Activated gamma-delta T cell (primary cell): ENCODE results near the gene EGFR.
"Not testable (repeated sequence)": the region's sequence is repeated elsewhere in the genome, so short reads cannot be mapped to it uniquely, and the experiment has no call there.

Source experiments
- DNase-seq: peaks from one replicate; lab custom pipeline; 2025; lab: John Stamatoyannopoulos, UW

EGFR gene

GRCh38 chr7:55147101-55147500, 128.3 kb downstream of the EGFR start:
- no peak for DNase-seq

- DNase-seq: no peak
Measured at GRCh38 chr7:55147736-55148135, 128.9 kb downstream of the EGFR start.

GRCh38 chr7:55148571-55148970, 129.8 kb downstream of the EGFR start:
- no peak for DNase-seq

- no peak for DNase-seq
Measured at GRCh38 chr7:55149001-55149400, 130.2 kb downstream of the EGFR start.

GRCh38 chr7:55150166-55150565, 131.3 kb downstream of the EGFR start:
- no peak for DNase-seq

- DNase-seq: no peak
Measured at GRCh38 chr7:55150709-55151451, 132.1 kb downstream of the EGFR start.

- no peak for DNase-seq
Measured at GRCh38 chr7:55152516-55152915, 133.7 kb downstream of the EGFR start.

- DNase-seq: no peak
Measured at GRCh38 chr7:55154096-55154495, 135.3 kb downstream of the EGFR start.

- no peak for DNase-seq
Measured at GRCh38 chr7:55155351-55156117, 136.7 kb downstream of the EGFR start.

- no peak for DNase-seq
Measured at GRCh38 chr7:55156919-55157763, 138.3 kb downstream of the EGFR start.

- DNase-seq: no peak
Measured at GRCh38 chr7:55157764-55158105, 138.9 kb downstream of the EGFR start.

GRCh38 chr7:55158541-55159382, 139.9 kb downstream of the EGFR start:
- DNase-seq: no peak

- no peak for DNase-seq
Measured at GRCh38 chr7:55160539-55160938, 141.7 kb downstream of the EGFR start.

GRCh38 chr7:55161154-55161687, 142.4 kb downstream of the EGFR start:
- DNase-seq: no peak

- DNase-seq: no peak
Measured at GRCh38 chr7:55162476-55162875, 143.7 kb downstream of the EGFR start.

GRCh38 chr7:55163733-55164132, 144.9 kb downstream of the EGFR start:
- no peak for DNase-seq

- DNase-seq: no peak
Measured at GRCh38 chr7:55164527-55164926, 145.7 kb downstream of the EGFR start.

GRCh38 chr7:55165176-55165861, 146.5 kb downstream of the EGFR start:
- no peak for DNase-seq

GRCh38 chr7:55167296-55167695, 148.5 kb downstream of the EGFR start:
- not testable (repeated sequence) for DNase-seq

- no peak for DNase-seq
Measured at GRCh38 chr7:55170335-55171069, 151.7 kb downstream of the EGFR start.
